Right atrium auricular region (tissue), 2 donors: ENCODE results near the gene CCIN. TPM values are rescaled to one million over a fixed set of nuclear protein-coding genes. Genes with fewer than 3 reads are reported as not detected.

Experiments used
- DNase-seq: peaks from one replicate; pipeline ENCODE4 v3.0.0-alpha.2; 2019; ENCODE audit warnings: low spot score
- H3K27ac ChIP-seq, 2 donors: fragments of 200-600 bp; sonication (generic); 1 replicate in 1 of 2; 2 replicates in 1 of 2; pipeline ENCODE4 v1.5.1; 2016 to 2019
- H3K27me3 ChIP-seq, 2 donors: fragments of 200-600 bp; sonication (generic); one replicate each; pipeline versions ENCODE4 v1.5.1 to v1.6.0; 2017 to 2019
- H3K36me3 ChIP-seq: fragments of 200-600 bp; sonication (generic); one replicate; pipeline ENCODE4 v1.5.1; 2016
- H3K4me1 ChIP-seq, 2 donors: fragments of 200-600 bp; sonication (generic); one replicate each; pipeline versions ENCODE4 v1.5.1 to v1.6.0; 2017 to 2019
- H3K4me3 ChIP-seq, 2 donors: fragments of 200-600 bp; sonication (generic); 1 replicate in 1 of 2; 2 replicates in 1 of 2; pipeline ENCODE4 v1.5.1; 2017 to 2019; ENCODE audit warnings: mild to moderate bottlenecking in 1 of 2, moderate library complexity in 1 of 2
- H3K9me3 ChIP-seq, 2 donors: fragments of 200-600 bp; sonication (generic); one replicate each; pipeline ENCODE4 v1.5.1; 2019
- CTCF ChIP-seq, 2 donors: fragments of 200-600 bp; sonication (generic); IDR thresholded peaks; one replicate each; pipeline ENCODE4 v1.5.1; 2019; ENCODE audit warnings: antibody characterized with exemption in 2 of 2
- total RNA-seq, 2 donors: library from RNA; depleted of rRNA; stranded (reverse); fragments of >200 nt; gene quantifications; one replicate each; pipeline ENCODE4 v1.1.0, GENCODE V29; 2016

CCIN gene
- total RNA-seq, 2 donors from 2014 or later = not detected

- DNase-seq = no peak
- no peak for TF ChIP-seq CTCF (IDR thresholded peaks at IDR 0.05)
- H3K36me3 ChIP-seq = peaks cover 33% of the 10 kb centered on the region
- H3K4me3 ChIP-seq = no peak overlapping the region
- H3K27me3 ChIP-seq = no peaks in the 10 kb centered on the region
- peak overlapping the region; percentile 3 to 21 for H3K27ac ChIP-seq
- peaks cover 0 to 70% of the 10 kb centered on the region in 2 donors for H3K4me1 ChIP-seq
- no peaks in the 10 kb centered on the region for H3K9me3 ChIP-seq
Measured at GRCh38 chr9:36214571-36214970, 45.4 kb downstream of the CCIN start.

GRCh38 chr9:36217256-36217968 lies 48.2 kb downstream of the CCIN start:
- no peak for DNase-seq
- Histone ChIP-seq H3K9me3 (peaks cover 0 to 1% of the 10 kb centered on the region in 2 donors), H3K4me3 (no peak overlapping the region), H3K27ac (no peak overlapping the region), H3K4me1 (peaks cover 0 to 44% of the 10 kb centered on the region in 2 donors), H3K27me3 (no peaks in the 10 kb centered on the region), H3K36me3 (peaks cover 54% of the 10 kb centered on the region)
- TF ChIP-seq CTCF (IDR thresholded peaks at IDR 0.05) = no peak

- no peak for DNase-seq
- no peak for TF ChIP-seq CTCF (IDR thresholded peaks at IDR 0.05)
- no peak overlapping the region for H3K27ac ChIP-seq
- H3K9me3 ChIP-seq = peaks cover 0 to 6% of the 10 kb centered on the region in 2 donors
- H3K4me3 ChIP-seq = no peak overlapping the region
- H3K27me3 ChIP-seq = no peaks in the 10 kb centered on the region
- peaks cover 0 to 38% of the 10 kb centered on the region in 2 donors for H3K4me1 ChIP-seq
- peaks cover 60% of the 10 kb centered on the region for H3K36me3 ChIP-seq
Measured at GRCh38 chr9:36218011-36218410, 48.8 kb downstream of the CCIN start.

GRCh38 chr9:36218411-36218901 lies 49.3 kb downstream of the CCIN start:
- Histone ChIP-seq H3K36me3 (peaks cover 64% of the 10 kb centered on the region), H3K4me3 (no peak overlapping the region), H3K9me3 (peaks cover 0 to 6% of the 10 kb centered on the region in 2 donors), H3K4me1 (peaks cover 0 to 33% of the 10 kb centered on the region in 2 donors), H3K27me3 (no peaks in the 10 kb centered on the region), H3K27ac (no peak overlapping the region)
- no peak for DNase-seq
- TF ChIP-seq CTCF (IDR thresholded peaks at IDR 0.05) = no peak

Other genes with a start within 250 kb of the CCIN start
- gene OR2S2, start 211.2 kb upstream of the CCIN start, total RNA-seq = not detected
- gene RECK, start 132.5 kb upstream of the CCIN start, total RNA-seq = 1 to 10 TPM; 7.6 to 8.9 TPM
- gene GLIPR2, start 32.7 kb upstream of the CCIN start, total RNA-seq = 10 to 100 TPM; 11.2 to 11.6 TPM
- 10 to 100 TPM; 67.2 to 87.7 TPM for gene CLTA, start 21.5 kb downstream of the CCIN start, total RNA-seq
- 10 to 100 TPM; 20.2 to 21.2 TPM for gene GNE, start 89.1 kb downstream of the CCIN start, total RNA-seq
- 10 to 100 TPM; 21.4 to 38.6 TPM for gene RNF38, start 230.9 kb downstream of the CCIN start, total RNA-seq